Thyroid gland (tissue), 4 donors: ENCODE results near the gene PTCD2. TPM values are rescaled to one million over a fixed set of nuclear protein-coding genes. Genes with fewer than 3 reads are reported as not detected.

Experiments used
- DNase-seq, 2 donors: peaks; one replicate each; pipeline ENCODE4 v3.0.0-alpha.2; 2019
- H3K27ac ChIP-seq, 3 donors: fragments of 200-600 bp; sonication (generic); 1 replicate in 2 of 3; 2 replicates in 1 of 3; pipeline ENCODE4 v1.5.1; 2016 to 2019; ENCODE audit warnings: mild to moderate bottlenecking in 1 of 3, moderate library complexity in 1 of 3
- H3K27me3 ChIP-seq: fragments of 200-600 bp; sonication (generic); one replicate; pipeline ENCODE4 v1.5.1; 2019
- H3K36me3 ChIP-seq, 2 donors: fragments of 200-600 bp; sonication (generic); one replicate each; pipeline ENCODE4 v1.5.1; 2016 to 2019
- H3K4me1 ChIP-seq, 2 donors: fragments of 200-600 bp; sonication (generic); one replicate each; pipeline ENCODE4 v1.5.1; 2017 to 2019
- H3K4me3 ChIP-seq, 3 donors: fragments of 200-600 bp; sonication (generic); replicated peaks in 1 of 3; 1 replicate in 2 of 3; 2 replicates in 1 of 3; pipeline ENCODE4 v1.5.1; 2016; ENCODE audit warnings: mild to moderate bottlenecking in 1 of 3
- H3K9me3 ChIP-seq: fragments of 200-600 bp; sonication (generic); one replicate; pipeline ENCODE4 v1.5.1; 2017
- POLR2A ChIP-seq, 2 donors: fragments of 450-650 bp; IDR thresholded peaks; one replicate each; pipeline ENCODE4 v1.6.1; 2017; ENCODE audit warnings: antibody characterized with exemption in 2 of 2, mild to moderate bottlenecking in 2 of 2, moderate library complexity in 1 of 2
- WGBS, 2 donors: methylation state at CpG; one replicate each; pipeline ENCODE4 v1.1.5; 2017; 5-methylcytosine and 5-hydroxymethylcytosine counted together
- intact Hi-C: fragments of 100-400 bp; cut with DNase I; formaldehyde crosslinking; loops from one replicate; pipeline ENCODE4 v1.15.1; 2023
- total RNA-seq, 4 donors: library from RNA; depleted of rRNA; stranded (reverse); fragments of >200 nt; gene quantifications; one replicate each; pipeline ENCODE4 v1.2.3, GENCODE V29; 2016
- TF ChIP-seq, protein P1 (sequence below), 6 experiments: fragments of 200-600 bp in 3 of 6; fragments of 450-650 bp in 3 of 6; sonication (generic) in 3 of 6; IDR thresholded peaks; one replicate each; pipeline ENCODE4 v1.5.1; 2016 to 2019; ENCODE audit warnings: antibody characterized with exemption in 6 of 6, mild to moderate bottlenecking in 2 of 6, inconsistent platforms in 1 of 6, moderate library complexity in 1 of 6

PTCD2 gene
- total RNA-seq, 4 donors from 2014 or later: 7.8 to 15.9 (median 11.5) TPM

DNA sequence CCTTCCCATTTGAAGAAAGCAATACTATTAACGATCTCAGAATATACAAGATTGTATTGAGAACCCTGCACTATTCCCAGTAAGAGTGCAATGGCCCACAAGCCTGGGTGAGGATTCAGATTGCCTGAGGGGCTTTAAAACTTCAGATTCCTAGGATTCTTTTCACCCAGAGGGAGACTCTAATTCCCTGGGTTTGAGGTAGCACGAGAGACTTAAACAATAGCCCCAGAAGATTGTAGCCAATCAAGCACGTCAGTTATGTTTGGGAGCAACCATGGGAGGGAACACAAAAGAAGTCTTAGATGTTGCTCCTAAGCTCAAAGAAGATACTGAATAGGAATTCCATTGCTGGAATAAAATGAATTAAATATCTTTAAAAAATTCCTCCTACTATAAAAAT, 18.0 kb upstream of the PTCD2 start:
- WGBS, 2 donors: 69 to 72% methylated on average over 3 of the region's 3 CpGs

DNA sequence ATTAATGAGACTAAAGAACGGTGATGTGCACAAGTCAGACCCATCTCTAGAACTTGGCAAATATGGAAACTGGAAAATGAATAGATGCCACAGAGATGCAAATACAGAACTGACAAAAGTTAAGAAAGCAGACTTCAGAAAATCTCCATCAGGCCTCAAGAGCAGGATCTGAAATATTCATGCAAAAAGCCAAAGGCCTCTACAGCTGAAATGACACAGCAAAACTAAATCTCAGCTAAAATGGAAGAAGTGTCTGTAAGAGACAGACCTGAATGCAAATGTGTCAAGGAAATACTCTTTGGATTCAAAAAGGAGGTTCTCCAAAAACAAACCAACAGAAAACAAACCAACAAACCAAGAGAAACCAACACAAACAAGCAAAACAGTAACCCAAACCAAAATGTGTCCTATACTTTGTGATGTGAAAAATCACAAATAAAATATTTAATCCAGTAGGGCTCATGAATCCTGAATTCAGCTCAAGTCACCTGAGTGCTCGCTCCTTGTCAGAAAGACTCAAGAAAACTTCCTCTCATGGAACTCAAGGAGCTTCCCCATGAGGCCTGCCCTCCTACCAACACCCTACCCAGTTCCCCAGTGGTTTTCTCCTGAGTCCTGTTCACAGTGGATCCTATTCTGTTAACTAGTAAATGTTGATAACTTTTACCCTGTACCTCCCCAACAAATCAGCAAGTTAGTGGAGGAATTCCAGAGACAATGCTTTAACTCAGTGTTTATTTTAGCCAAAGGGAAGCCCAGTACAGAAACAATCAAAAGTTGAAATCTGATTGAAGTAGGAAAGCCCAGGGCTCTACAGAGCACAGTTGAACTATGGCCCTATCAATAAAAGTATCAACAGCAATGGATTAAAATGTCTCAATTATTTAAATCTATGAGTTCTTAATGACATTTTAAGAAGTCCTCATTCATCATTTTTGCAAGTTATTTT, 14.7 kb upstream of the PTCD2 start:
- Histone ChIP-seq H3K27me3 (no peaks in the 10 kb centered on the region), H3K4me3 (no peak overlapping the region), H3K4me1 (peaks cover 7 to 8% of the 10 kb centered on the region in 2 donors), H3K27ac (peak overlapping the region; percentile 7 to 20 (median 8)), H3K9me3 (no peaks in the 10 kb centered on the region), H3K36me3 (no peaks in the 10 kb centered on the region)
- TF ChIP-seq, protein P1, sequence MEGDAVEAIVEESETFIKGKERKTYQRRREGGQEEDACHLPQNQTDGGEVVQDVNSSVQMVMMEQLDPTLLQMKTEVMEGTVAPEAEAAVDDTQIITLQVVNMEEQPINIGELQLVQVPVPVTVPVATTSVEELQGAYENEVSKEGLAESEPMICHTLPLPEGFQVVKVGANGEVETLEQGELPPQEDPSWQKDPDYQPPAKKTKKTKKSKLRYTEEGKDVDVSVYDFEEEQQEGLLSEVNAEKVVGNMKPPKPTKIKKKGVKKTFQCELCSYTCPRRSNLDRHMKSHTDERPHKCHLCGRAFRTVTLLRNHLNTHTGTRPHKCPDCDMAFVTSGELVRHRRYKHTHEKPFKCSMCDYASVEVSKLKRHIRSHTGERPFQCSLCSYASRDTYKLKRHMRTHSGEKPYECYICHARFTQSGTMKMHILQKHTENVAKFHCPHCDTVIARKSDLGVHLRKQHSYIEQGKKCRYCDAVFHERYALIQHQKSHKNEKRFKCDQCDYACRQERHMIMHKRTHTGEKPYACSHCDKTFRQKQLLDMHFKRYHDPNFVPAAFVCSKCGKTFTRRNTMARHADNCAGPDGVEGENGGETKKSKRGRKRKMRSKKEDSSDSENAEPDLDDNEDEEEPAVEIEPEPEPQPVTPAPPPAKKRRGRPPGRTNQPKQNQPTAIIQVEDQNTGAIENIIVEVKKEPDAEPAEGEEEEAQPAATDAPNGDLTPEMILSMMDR (IDR thresholded peaks at IDR 0.05): no peak
- TF ChIP-seq POLR2A (IDR thresholded peaks at IDR 0.05): no peak
- no peak for DNase-seq
- WGBS, 2 donors: 89 to 94% methylated on average over 2 of the region's 2 CpGs
- intact Hi-C loops: loop anchor here (5.0 to 10.0 kb wide), 2 partner anchors 168 to 521 kb away; no protein-coding TSS in a partner anchor

More for the DNA sequence above, 18.0 kb upstream of the PTCD2 start:
- no peak for DNase-seq
- no peak overlapping the region for H3K4me3 ChIP-seq
- no peaks in the 10 kb centered on the region for H3K36me3 ChIP-seq
- H3K27ac ChIP-seq: no peak overlapping the region
- intact Hi-C loops: loop anchor here (10.0 kb wide), 1 partner anchor 517 kb away; no protein-coding TSS in a partner anchor
- H3K4me1 ChIP-seq: peaks cover 4 to 7% of the 10 kb centered on the region in 2 donors
- H3K9me3 ChIP-seq: no peaks in the 10 kb centered on the region
- no peaks in the 10 kb centered on the region for H3K27me3 ChIP-seq
- TF ChIP-seq, protein P1 (IDR thresholded peaks at IDR 0.05): no peak
- no peak for TF ChIP-seq POLR2A (IDR thresholded peaks at IDR 0.05)

DNA sequence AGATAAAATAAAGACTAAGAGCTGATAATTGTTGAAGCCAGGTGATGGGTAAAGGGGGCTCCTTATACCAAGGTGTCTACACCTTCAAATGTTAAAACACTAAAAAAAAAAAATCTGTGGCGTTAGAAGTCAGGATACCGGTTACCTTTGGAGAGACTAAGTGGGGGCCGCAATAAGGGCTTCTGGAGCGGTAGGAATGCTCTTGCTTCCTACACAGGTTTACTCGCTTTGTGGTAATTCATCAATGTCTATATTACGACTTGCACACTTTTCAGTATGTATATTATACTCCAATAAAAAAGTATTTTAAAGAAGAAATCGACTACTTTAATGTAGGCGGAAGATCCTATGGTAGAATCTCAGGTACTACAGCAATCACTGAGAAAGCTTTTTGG, 12.6 kb upstream of the PTCD2 start:
- intact Hi-C loops: loop anchor here (5.0 to 10.0 kb wide), 2 partner anchors 170 to 523 kb away; no protein-coding TSS in a partner anchor
- no peak for DNase-seq
- peaks cover 0 to 8% of the 10 kb centered on the region in 2 donors for H3K36me3 ChIP-seq
- 5% methylated on average over 8 of the region's 8 CpGs for WGBS, 2 donors
- peaks cover 7 to 8% of the 10 kb centered on the region in 2 donors for H3K4me1 ChIP-seq
- H3K27ac ChIP-seq: peak overlapping the region; percentile 91 to 97 (median 93)
- H3K27me3 ChIP-seq: no peaks in the 10 kb centered on the region
- peak overlapping the region; percentile 58 to 86 (median 76) for H3K4me3 ChIP-seq
- no peak for TF ChIP-seq POLR2A (IDR thresholded peaks at IDR 0.05)
- TF ChIP-seq, protein P1 (IDR thresholded peaks at IDR 0.05): no peak
- H3K9me3 ChIP-seq: no peaks in the 10 kb centered on the region

DNA sequence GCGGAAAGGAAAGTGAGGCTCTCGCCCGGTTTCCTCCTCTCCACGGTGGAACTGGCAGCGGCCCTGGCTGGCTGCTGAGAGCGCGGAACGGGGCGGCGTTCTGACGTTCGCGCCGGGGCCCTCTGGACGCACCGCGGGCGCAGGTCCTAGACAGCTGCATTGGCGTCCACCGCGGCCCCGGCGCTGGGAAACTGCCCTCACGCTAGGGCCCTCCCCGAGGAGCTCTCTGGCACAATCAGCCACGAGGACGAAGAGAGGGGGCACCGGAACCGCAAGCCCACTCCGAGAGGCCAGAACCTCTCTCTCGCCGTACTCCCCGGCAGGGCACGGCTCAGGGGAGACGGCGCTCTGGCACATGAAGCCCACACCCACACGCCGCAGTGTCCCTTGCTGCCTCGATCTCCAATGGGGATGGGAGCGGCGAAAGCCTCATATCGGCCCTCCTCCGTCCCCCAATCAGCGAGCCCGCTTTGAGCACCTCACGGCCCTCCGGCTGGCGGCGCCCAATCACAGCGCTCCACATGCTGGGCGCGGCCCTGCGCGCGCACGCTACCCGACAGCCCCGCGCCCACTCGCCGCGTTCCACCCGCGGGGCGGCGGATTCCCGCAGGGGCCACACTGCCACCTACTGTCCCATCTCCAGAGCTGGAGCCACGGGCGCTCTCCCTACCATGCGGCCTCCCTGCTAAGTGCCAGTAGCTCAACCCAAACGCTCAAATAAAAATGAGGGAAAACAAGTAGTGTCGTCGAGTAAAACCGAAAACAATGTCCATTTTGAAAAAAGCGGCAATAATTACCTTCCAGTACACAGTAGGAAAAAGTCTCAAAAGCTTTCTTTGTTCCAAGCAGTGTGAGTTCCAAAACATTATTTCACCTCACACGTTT, 12.0 kb upstream of the PTCD2 start:
- Histone ChIP-seq H3K4me1 (peaks cover 7 to 8% of the 10 kb centered on the region in 2 donors), H3K27ac (peak overlapping the region; percentile 91 to 97 (median 93)), H3K27me3 (no peaks in the 10 kb centered on the region), H3K4me3 (peak overlapping the region; percentile 58 to 86 (median 76)), H3K9me3 (no peaks in the 10 kb centered on the region), H3K36me3 (peaks cover 0 to 8% of the 10 kb centered on the region in 2 donors)
- intact Hi-C loops: loop anchor here (5.0 to 10.0 kb wide), 2 partner anchors 171 to 523 kb away; no protein-coding TSS in a partner anchor
- peak; percentile 99 for DNase-seq
- TF ChIP-seq, protein P1 (IDR thresholded peaks at IDR 0.05): peak; percentile 49 to 98 (median 88)
- TF ChIP-seq POLR2A (IDR thresholded peaks at IDR 0.05): peak; percentile 68 to 99
- WGBS, 2 donors: 2 to 3% methylated on average over 52 to 54 of the region's 76 CpGs
